HepG2 (cell line): ENCODE measurements around the gene BTRC. TPM values are rescaled to one million over a fixed set of nuclear protein-coding genes. Genes with fewer than 3 reads are reported as not detected.

Source experiments
- FOXK1 ChIP-seq: sonication (generic); formaldehyde crosslinking; IDR thresholded peaks from 2 replicates; pipeline ENCODE4 v1.4.0; 2020; ENCODE audit warnings: low read depth, missing genetic modification reagents, borderline replicate concordance
- JDP2 ChIP-seq: sonication (generic); formaldehyde crosslinking; IDR thresholded peaks from 2 replicates; pipeline ENCODE4 v1.8.1; 2022; ENCODE audit warnings: missing genetic modification reagents, borderline replicate concordance
- KAT2B ChIP-seq: fragments of 150-350 bp; IDR thresholded peaks from 2 replicates; pipeline ENCODE4 v1.6.1; 2014; ENCODE audit warnings: low read depth, low read length, borderline replicate concordance
- KDM5A ChIP-seq: fragments of 200-600 bp; sonication (generic); IDR thresholded peaks from 2 replicates; pipeline ENCODE4 v1.7.0; 2018; ENCODE audit warnings: antibody characterized with exemption, mild to moderate bottlenecking, low read length, borderline replicate concordance
- MIXL1 ChIP-seq: IDR thresholded peaks from 2 replicates; pipeline ENCODE4 v1.6.1; 2016
- NFE2L2 ChIP-seq: fragments of 150-350 bp; IDR thresholded peaks from 2 replicates; pipeline ENCODE4 v1.6.1; 2014; ENCODE audit warnings: low read length
- RNF2 ChIP-seq: fragments of 450-650 bp; conservative IDR thresholded peaks from 2 replicates; pipeline ENCODE4 v1.6.1; 2016; ENCODE audit warnings: low read depth
- SRSF1 ChIP-seq: fragments of 200-400 bp; formaldehyde crosslinking; optimal IDR thresholded peaks from 2 replicates; pipeline ENCODE3; 2017; ENCODE audit warnings: mild to moderate bottlenecking, low read depth, low read length, moderate library complexity
- TBP ChIP-seq: sonication (generic); formaldehyde crosslinking; IDR thresholded peaks from 2 replicates; pipeline ENCODE4 v1.5.0; 2020; ENCODE audit warnings: missing genetic modification reagents
- ZBTB14 ChIP-seq: sonication (generic); formaldehyde crosslinking; IDR thresholded peaks from 2 replicates; pipeline ENCODE4 v1.4.0; 2020; ENCODE audit warnings: missing genetic modification reagents
- ZKSCAN8 ChIP-seq: IDR thresholded peaks from 2 replicates; pipeline ENCODE4 v1.6.1; 2016; ENCODE audit warnings: borderline replicate concordance, missing genetic modification reagents, missing compliant biosample characterization
- ZNF180 ChIP-seq: sonication (generic); formaldehyde crosslinking; IDR thresholded peaks from 2 replicates; pipeline ENCODE4 v1.4.0; 2020; ENCODE audit warnings: low read depth, missing genetic modification reagents, borderline replicate concordance
- ZNF30 ChIP-seq: sonication (generic); formaldehyde crosslinking; IDR thresholded peaks from 2 replicates; pipeline ENCODE4 v1.5.0; 2020; ENCODE audit warnings: mild to moderate bottlenecking, missing genetic modification reagents
- ZNF337 ChIP-seq: sonication (generic); formaldehyde crosslinking; IDR thresholded peaks from 2 replicates; pipeline ENCODE4 v1.5.1; 2020; ENCODE audit warnings: missing genetic modification reagents, low read depth, mild to moderate bottlenecking, borderline replicate concordance
- ZNF446 ChIP-seq: sonication (generic); formaldehyde crosslinking; IDR thresholded peaks from 2 replicates; pipeline ENCODE4 v1.5.0; 2020; ENCODE audit warnings: mild to moderate bottlenecking, missing genetic modification reagents
- ZNF549 ChIP-seq: sonication (generic); formaldehyde crosslinking; IDR thresholded peaks from 2 replicates; pipeline ENCODE4 v1.5.0; 2020; ENCODE audit warnings: missing genetic modification reagents
- ZNF607 ChIP-seq: sonication (generic); formaldehyde crosslinking; IDR thresholded peaks from 2 replicates; pipeline ENCODE4 v1.5.1; 2020; ENCODE audit warnings: missing genetic modification reagents, mild to moderate bottlenecking, borderline replicate concordance
- ZNF75D ChIP-seq: sonication (generic); formaldehyde crosslinking; IDR thresholded peaks from 2 replicates; pipeline ENCODE4 v1.8.1; 2023; ENCODE audit warnings: missing genetic modification reagents, mild to moderate bottlenecking, borderline replicate concordance
- ZSCAN30 ChIP-seq: sonication (generic); formaldehyde crosslinking; IDR thresholded peaks from 2 replicates; pipeline ENCODE4 v1.5.0; 2020; ENCODE audit warnings: mild to moderate bottlenecking, missing genetic modification reagents
- polyA plus RNA-seq, 8 experiments: library from polyadenylated mRNA; depleted of rRNA in 3 of 8; stranded (reverse) in 7 of 8; unstranded in 1 of 8; fragments of >200 nt; fragmentation: Illumina TruSeq in 4 of 8; extraction: Trizol in 4 of 8; gene quantifications; 2 replicates each; pipeline versions ENCODE4 v1.2.1 to v1.2.3, GENCODE V29; 2011 to 2016; ENCODE audit warnings: low read depth in 4 of 8, missing spikeins in 1 of 8, mixed read lengths in 1 of 8; ENCODE audit not compliant: insufficient read depth in 1 of 8
- total RNA-seq, 5 experiments: library from RNA; depleted of rRNA; stranded (reverse); fragments of >200 nt; fragmentation: Illumina TruSeq; extraction: Trizol; gene quantifications; 2 replicates each; pipeline ENCODE4 v1.2.3, GENCODE V29; 2016; ENCODE audit warnings: low read depth in 1 of 5
- TF ChIP-seq, protein P1 (sequence below): sonication (generic); formaldehyde crosslinking; conservative IDR thresholded peaks from 2 replicates; pipeline ENCODE4 v1.4.0; 2020; ENCODE audit warnings: mild to moderate bottlenecking, missing genetic modification reagents, moderate library complexity
- TF ChIP-seq, protein P2 (sequence below): IDR thresholded peaks from 2 replicates; pipeline ENCODE4 v1.6.1; 2016
- TF ChIP-seq, protein P3 (sequence below): sonication (generic); formaldehyde crosslinking; IDR thresholded peaks from 2 replicates; pipeline ENCODE4 v1.4.0; 2020; ENCODE audit warnings: missing genetic modification reagents, mild to moderate bottlenecking, borderline replicate concordance

BTRC gene
- total and polyA plus RNA-seq, 2 of the 13 experiments (the other 11 are each of a cell fraction or from before 2014, with no cell fraction given) = 12.0 to 14.4 TPM

GRCh38 chr10:101353692-101354327 is at the start of gene BTRC (continued):
- no peak for TF ChIP-seq ZBTB14 (CRISPR knock-in tag)
- peak; percentile 84 for TF ChIP-seq ZNF607 (CRISPR knock-in tag)
- no peak for TF ChIP-seq ZNF30
- TF ChIP-seq, protein P1, sequence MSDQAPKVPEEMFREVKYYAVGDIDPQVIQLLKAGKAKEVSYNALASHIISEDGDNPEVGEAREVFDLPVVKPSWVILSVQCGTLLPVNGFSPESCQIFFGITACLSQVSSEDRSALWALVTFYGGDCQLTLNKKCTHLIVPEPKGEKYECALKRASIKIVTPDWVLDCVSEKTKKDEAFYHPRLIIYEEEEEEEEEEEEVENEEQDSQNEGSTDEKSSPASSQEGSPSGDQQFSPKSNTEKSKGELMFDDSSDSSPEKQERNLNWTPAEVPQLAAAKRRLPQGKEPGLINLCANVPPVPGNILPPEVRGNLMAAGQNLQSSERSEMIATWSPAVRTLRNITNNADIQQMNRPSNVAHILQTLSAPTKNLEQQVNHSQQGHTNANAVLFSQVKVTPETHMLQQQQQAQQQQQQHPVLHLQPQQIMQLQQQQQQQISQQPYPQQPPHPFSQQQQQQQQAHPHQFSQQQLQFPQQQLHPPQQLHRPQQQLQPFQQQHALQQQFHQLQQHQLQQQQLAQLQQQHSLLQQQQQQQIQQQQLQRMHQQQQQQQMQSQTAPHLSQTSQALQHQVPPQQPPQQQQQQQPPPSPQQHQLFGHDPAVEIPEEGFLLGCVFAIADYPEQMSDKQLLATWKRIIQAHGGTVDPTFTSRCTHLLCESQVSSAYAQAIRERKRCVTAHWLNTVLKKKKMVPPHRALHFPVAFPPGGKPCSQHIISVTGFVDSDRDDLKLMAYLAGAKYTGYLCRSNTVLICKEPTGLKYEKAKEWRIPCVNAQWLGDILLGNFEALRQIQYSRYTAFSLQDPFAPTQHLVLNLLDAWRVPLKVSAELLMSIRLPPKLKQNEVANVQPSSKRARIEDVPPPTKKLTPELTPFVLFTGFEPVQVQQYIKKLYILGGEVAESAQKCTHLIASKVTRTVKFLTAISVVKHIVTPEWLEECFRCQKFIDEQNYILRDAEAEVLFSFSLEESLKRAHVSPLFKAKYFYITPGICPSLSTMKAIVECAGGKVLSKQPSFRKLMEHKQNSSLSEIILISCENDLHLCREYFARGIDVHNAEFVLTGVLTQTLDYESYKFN (CRISPR knock-in tag) = no peak; the same call in none of the 2 replicates
- TF ChIP-seq ZNF75D (CRISPR knock-in tag) = no peak
- TF ChIP-seq ZKSCAN8 = peak; percentile 53; the same call in 1 of the 2 replicates
- peak; percentile 94 for TF ChIP-seq FOXK1 (CRISPR knock-in tag)
- TF ChIP-seq, protein P2, sequence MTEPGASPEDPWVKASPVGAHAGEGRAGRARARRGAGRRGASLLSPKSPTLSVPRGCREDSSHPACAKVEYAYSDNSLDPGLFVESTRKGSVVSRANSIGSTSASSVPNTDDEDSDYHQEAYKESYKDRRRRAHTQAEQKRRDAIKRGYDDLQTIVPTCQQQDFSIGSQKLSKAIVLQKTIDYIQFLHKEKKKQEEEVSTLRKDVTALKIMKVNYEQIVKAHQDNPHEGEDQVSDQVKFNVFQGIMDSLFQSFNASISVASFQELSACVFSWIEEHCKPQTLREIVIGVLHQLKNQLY (CRISPR knock-in tag) = no peak; the same call in none of the 2 replicates
- no peak for TF ChIP-seq ZSCAN30 (CRISPR knock-in tag)
- TF ChIP-seq ZNF337 = 0 out of 2 replicates have a peak, but pooled peaks have one; percentile 66
- peak; percentile 54; the same call in 1 of the 2 replicates for TF ChIP-seq KDM5A
- no peak for TF ChIP-seq SRSF1
- no peak for TF ChIP-seq NFE2L2
- no peak for TF ChIP-seq ZNF180 (CRISPR knock-in tag)
- no peak for TF ChIP-seq RNF2
- TF ChIP-seq JDP2 (CRISPR knock-in tag) = no peak
- no peak for TF ChIP-seq KAT2B
- TF ChIP-seq ZNF549 = no peak
- no peak for TF ChIP-seq ZNF446
- TF ChIP-seq, protein P3, sequence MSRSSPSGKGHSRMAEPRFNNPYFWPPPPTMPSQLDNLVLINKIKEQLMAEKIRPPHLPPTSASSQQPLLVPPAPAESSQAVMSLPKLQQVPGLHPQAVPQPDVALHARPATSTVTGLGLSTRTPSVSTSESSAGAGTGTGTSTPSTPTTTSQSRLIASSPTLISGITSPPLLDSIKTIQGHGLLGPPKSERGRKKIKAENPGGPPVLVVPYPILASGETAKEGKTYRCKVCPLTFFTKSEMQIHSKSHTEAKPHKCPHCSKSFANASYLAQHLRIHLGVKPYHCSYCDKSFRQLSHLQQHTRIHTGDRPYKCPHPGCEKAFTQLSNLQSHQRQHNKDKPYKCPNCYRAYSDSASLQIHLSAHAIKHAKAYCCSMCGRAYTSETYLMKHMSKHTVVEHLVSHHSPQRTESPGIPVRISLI (CRISPR knock-in tag) = peak; percentile 99
- peak; percentile 91; the same call in 1 of the 2 replicates for TF ChIP-seq TBP (CRISPR knock-in tag)
- peak; percentile 87; the same call in 1 of the 2 replicates for TF ChIP-seq MIXL1
